GM11168 (cell line): ENCODE measurements around the gene ZMYM4.
"Not testable (repeated sequence)": the region's sequence is repeated elsewhere in the genome, so short reads cannot be mapped to it uniquely, and the experiment has no call there.

Experiments
- in situ Hi-C: fragments of 300-500 bp; cut with MboI; formaldehyde crosslinking; loops from one replicate; pipeline ENCODE4 v1.12.0; 2022; ENCODE audit warnings: low sequenced_read_pairs; ENCODE audit not compliant: unreplicated experiment

The ZMYM4 gene

DNA sequence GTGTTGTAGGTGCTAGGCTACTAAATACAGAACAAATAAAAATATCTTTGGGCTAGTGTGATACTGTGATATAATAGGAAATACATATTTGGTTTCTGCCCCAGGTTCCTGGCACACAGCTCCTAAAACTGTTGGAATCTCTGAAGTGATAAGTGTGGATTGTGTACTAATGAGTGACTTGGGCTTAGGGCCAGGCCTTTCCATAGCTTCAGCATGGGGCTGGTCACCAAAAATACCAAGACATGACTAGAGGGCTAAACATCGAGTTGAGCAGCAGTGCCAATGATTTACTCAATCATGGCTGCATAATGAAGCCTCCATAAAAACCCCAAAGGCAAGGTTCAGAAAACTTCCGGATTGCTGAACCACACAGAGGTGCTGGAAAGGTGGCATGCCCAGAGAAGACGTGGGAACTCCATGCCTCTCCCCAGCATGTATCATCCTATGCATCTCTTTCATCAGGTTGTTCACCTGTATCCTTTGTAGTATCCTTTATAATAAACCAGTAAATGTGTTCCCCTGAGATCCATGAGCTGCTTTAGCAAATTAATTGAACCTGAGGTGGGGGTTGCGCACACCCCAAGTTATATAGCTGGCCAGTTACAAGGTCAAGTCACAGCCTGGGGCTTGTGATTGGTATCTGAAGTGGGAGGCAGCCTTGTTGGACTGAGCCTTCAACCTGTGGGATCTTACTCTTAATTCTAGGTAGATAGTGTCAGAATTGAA, 51.6 kb downstream of the ZMYM4 start:
- in situ Hi-C loops, result no loop called here

DNA sequence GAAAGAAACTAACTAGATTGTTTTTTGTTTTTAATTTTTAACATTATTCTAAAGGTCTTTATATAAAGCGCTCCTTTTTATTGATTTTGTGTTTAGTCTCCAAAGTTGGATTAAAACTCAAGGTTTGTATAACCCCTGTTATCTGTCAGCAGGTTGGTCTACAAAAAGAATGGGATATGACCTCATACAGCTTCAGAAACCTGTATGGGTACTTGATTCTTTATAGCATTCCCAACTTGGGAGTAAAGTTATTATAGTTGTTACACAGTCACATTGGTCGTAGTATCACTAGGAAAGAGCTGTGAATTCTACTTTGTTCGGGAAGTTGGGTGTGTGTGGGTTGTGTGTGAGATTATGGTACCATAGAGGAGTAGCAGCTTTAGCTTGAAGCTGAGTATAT, 52.4 kb downstream of the ZMYM4 start:
- in situ Hi-C loops, result no loop called here

DNA sequence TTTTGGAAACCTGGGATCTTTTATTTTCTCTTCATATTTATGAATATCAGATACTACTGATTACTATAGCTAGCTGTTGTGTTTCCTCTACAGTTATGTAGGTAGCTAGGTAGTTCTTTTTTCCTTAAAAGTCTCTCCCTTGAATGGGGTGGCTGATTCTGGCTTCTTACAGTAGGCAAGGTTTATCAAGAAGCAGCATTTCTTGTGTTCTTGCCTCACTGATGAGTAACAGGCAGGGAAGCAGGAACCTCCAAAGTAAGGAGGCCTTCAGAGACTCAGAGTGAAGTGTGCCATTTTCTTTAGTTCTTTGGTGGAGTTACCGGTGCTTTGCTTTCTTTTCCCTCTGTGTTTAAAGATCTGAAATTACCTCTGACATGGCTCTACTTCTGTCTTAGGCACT, 56.0 kb downstream of the ZMYM4 start:
- in situ Hi-C loops, result no loop called here

DNA sequence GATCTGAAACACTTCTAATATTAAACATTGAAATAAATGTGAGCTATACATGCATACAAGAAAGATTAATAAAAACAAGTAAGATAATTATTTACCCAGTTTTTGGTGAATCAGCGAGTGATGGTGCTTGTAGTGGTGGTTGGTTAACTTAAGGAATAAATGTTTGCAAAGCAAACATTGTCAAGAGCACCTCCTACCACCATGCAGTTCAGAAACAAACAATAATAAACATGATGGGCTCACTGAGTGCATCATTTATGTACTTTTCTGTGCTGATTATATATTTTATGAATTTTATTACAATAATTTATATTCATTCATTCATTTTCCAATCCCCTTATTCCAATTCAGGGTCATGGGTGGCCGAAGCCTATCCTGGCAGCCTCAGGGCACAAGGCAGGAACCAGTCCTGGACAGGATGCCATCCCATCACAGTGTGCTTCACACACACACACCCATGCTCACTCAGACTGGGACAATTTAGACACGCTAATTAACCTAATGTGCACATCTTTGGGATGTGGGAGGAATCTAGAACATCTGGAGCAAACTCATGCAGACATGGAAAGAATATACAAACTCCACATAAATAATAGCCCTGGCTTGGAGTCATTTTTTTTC, 57.8 kb downstream of the ZMYM4 start:
- in situ Hi-C loops, result no loop called here

GRCh38 chr1:35331618-35332017, 63.1 kb downstream of the ZMYM4 start:
- in situ Hi-C loops, result not testable (repeated sequence)

DNA sequence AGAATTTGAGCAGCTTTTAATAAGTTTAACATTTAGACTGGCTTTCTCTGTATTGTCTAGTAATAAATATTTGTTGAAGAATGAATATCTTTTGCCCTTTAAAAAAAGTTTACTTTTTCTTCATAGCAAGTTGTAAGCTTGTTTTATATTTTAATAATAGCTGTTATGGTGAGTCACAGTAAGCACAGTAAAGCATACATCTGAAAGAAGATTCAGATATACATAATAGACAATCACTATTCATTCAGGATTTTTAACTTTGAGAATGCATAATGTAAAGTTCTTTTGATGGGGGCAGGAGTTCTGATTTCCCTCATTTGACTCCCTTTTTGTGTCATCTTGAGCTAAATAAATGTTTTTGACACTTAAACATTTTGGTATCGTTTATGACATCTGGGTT, 66.0 kb downstream of the ZMYM4 start:
- in situ Hi-C loops, result no loop called here

GRCh38 chr1:35340519-35340918, 72.0 kb downstream of the ZMYM4 start:
- in situ Hi-C loops, result no loop called here

- in situ Hi-C loops, result no loop called here
Observed at GRCh38 chr1:35345439-35345981, 77.0 kb downstream of the ZMYM4 start.

DNA sequence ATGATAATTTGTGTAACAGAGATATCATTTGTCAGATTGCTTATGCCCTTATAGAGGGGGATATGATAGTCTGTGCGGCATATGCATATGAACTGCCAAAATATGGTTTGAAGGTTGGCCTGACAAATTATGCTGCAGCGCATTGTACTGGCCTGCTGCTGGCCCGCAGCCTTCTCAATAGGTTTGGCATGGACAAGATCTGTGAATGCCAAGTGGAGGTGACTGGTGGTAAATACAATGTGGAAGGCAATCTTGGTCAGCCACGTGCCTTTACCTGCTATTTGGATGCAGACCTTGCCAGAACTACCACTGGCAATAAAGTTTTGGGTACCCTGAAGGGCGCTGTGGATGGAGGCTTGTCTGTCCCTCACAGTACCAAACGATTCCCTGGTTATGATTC, 82.4 kb downstream of the ZMYM4 start:
- in situ Hi-C loops, result no loop called here

DNA sequence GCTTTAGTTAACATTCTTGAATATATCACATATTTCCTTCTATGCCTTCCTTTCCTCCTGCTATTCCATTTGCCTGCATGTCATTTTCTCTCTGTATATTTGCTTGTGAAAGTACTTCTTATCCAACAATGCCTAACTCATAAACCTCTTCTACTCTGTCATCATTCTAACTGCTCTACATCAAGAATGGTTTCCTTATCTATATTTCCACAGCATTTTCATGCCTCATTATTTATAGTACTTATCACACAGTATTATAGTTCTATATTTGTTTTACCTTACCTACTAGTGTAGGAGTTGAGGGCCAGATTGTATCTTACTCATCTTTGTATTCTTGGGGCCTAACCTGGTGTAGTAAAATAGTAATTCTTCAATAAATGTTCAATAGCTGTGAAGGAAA, 91.5 kb downstream of the ZMYM4 start:
- in situ Hi-C loops, result no loop called here

DNA sequence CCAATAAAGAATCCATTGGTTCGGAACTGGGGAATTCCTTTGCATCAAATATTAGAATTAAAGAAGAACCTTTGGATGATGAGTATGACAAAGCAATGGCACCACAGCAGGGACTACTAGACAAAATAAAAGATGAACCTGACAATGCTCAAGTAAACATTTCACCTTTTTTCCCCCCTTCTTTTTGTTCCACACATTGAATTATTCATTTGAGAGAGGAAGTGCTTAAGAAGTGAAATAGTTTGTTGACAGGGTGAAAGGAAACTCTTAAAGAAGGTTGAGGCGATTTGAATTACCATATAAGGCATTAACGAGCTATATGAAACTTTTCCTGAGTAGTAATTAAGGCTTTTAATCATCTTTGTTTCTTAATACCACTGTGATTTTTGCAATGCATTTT, 93.1 kb downstream of the ZMYM4 start:
- in situ Hi-C loops, result no loop called here

DNA sequence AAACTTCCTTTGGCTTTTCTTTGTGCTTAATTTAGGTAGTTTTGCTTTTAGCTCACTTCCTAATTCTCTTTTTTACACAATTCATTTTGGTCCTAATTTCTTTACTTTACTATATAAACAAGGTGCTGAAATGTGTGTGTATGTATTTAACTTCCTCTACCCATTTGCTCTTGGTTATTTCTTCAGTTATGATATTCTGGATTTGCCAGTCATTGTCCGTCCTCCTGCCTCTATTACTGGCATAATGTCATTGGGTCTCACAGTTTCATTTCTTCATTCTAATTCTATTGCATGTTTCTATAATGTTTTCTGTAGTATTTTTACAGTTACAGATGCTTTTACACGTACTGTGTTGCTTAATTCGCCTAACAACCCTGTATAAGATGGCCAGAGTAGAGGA, 96.2 kb downstream of the ZMYM4 start:
- in situ Hi-C loops, result no loop called here

DNA sequence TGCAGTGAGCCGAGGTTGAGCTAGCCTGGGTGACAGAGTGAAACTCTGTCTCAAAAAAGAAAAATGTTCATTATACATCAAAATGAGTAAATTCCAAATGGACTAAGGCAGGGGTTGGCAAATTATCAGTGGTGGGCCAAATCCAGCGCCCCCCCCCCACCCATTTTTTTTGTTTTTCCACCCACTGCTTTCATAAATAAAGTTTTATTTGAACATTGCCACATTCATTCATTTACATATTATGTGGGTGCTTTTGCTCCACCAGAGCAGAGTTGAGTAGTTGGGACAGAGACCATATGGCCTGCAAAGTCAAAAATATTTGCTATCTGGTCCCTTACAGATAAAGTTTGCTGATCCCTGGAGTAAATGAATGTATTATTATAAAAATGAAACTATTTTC, 99.4 kb downstream of the ZMYM4 start:
- in situ Hi-C loops, result no loop called here

- in situ Hi-C loops, result no loop called here
Observed at GRCh38 chr1:35369922-35370671, 101.6 kb downstream of the ZMYM4 start.

DNA sequence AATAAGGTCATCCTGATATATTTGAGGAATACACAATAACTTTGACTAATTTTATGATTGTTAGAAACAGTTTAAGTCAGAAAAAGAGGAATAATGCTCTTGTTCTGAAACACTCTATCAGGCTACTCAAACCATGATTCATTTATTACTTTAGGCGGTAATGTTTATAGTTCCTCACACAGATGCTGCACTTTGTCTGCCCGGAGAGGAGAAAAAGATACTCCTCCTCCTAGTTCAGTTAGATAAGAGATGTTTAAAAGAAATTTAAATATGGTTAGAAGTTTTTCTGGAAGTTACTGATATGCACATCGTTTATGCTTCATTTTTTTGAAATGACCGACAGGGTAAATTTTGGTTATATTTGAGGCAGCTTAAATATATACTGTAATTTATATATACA, 103.0 kb downstream of the ZMYM4 start:
- in situ Hi-C loops, result no loop called here

- in situ Hi-C loops, result no loop called here
Observed at GRCh38 chr1:35377555-35377954, 109.0 kb downstream of the ZMYM4 start.

- in situ Hi-C loops, result no loop called here
Observed at GRCh38 chr1:35379317-35380000, 111.0 kb downstream of the ZMYM4 start.

DNA sequence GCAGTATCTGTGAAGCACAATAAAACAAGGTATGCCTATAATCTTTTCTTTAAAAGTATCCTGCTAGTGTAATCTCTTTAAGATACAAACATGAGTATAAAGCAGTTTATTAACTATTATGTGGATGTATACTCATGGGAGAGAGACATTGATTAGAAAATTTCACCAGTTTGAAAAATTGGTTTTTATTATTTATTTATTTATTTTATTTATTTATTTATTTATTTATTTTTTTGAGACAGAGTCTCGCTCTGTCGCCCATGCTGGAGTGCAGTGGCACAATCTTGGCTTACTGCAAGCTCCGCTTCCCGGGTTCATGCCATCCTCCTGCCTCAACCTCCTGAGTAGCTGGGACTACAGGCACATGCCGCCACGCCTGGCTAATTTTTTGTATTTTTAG, 111.6 kb downstream of the ZMYM4 start:
- in situ Hi-C loops, result not testable (repeated sequence)

GRCh38 chr1:35382107-35382506, 113.6 kb downstream of the ZMYM4 start:
- in situ Hi-C loops, result no loop called here

DNA sequence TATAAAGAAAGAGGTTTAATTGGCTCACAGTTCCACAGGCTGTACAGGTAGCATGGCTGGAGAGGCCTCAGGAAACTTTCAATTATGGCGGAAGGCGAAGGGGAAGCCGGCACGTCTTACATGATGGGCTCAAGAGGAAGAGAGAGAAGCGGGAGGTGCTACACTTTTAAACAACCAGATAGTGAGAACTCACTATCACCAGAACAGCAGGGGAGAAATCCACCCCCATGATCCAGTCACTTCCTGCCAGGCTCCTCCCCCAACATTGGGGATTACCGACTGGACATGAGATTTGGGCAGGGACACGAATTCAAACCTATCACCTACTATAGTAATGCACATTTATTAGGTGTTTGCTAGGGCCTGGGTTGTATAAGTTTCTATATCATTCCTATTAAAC, 117.8 kb downstream of the ZMYM4 start:
- in situ Hi-C loops, result no loop called here

- in situ Hi-C loops, result no loop called here
Observed at GRCh38 chr1:35386959-35387358, 118.5 kb downstream of the ZMYM4 start.
